Lower leg skin (tissue), 3 donors: ENCODE measurements around the gene NBAS.

Experiments used
- POLR2A ChIP-seq, 2 donors: fragments of 450-650 bp; IDR thresholded peaks; one replicate each; pipeline ENCODE4 v1.6.1; 2016 to 2017; ENCODE audit warnings: antibody characterized with exemption in 2 of 2, mild to moderate bottlenecking in 1 of 2, moderate library complexity in 1 of 2
- TF ChIP-seq, protein P1 (sequence below), 3 donors: fragments of 450-650 bp; IDR thresholded peaks; one replicate each; pipeline ENCODE4 v1.5.1; 2016; ENCODE audit warnings: antibody characterized with exemption in 3 of 3, mild to moderate bottlenecking in 3 of 3, moderate library complexity in 2 of 3

DNA sequence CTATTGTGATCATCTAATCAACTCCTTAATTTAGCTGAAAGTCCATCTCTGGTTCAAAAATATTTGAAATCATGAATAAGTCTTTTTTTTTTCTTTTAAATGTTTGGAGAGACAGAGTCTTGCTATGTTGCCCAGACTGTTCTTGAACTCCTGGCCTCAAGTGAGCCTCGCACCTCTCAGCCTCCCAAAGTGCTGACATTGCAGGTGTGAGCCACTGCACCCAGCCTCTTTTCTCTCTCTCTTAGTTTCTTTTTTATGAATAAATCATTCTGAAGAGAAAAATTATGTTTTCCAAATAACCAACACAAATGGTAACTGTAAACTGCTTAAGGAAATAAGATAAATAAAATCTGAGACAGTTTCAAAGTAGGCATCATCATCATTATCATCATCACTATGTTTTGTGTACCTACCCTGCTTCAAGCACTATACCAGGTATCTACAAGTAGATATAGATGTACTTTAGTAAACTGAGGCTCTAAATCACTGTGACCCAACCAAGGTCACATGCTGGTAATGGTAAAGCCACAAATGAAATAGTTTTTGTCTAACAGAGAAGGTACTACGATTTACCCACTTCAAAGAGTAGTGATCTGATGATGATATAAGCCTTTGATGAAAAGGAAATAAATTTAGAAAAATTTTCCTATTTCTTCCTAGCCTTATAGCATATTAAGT lies 5.0 kb upstream of the NBAS start:
- no peak for TF ChIP-seq POLR2A (IDR thresholded peaks at IDR 0.05)
- TF ChIP-seq, protein P1, sequence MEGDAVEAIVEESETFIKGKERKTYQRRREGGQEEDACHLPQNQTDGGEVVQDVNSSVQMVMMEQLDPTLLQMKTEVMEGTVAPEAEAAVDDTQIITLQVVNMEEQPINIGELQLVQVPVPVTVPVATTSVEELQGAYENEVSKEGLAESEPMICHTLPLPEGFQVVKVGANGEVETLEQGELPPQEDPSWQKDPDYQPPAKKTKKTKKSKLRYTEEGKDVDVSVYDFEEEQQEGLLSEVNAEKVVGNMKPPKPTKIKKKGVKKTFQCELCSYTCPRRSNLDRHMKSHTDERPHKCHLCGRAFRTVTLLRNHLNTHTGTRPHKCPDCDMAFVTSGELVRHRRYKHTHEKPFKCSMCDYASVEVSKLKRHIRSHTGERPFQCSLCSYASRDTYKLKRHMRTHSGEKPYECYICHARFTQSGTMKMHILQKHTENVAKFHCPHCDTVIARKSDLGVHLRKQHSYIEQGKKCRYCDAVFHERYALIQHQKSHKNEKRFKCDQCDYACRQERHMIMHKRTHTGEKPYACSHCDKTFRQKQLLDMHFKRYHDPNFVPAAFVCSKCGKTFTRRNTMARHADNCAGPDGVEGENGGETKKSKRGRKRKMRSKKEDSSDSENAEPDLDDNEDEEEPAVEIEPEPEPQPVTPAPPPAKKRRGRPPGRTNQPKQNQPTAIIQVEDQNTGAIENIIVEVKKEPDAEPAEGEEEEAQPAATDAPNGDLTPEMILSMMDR (IDR thresholded peaks at IDR 0.05), result no peak
